ENCODE data around the gene NCS1. TPM values are rescaled to one million over a fixed set of nuclear protein-coding genes. Genes with fewer than 3 reads are reported as not detected.
A peak's percentile ranks its signal among the peaks of the same experiment; 100 is the strongest.

The NCS1 gene
- total RNA-seq, 1 experiment from 2014 or later: 49.5 TPM

GRCh38 chr9:130175355-130175754 is 3.2 kb downstream of the NCS1 start:
- DNase-seq (ENCODE audit: low read depth): no peak

- DNase-seq (ENCODE audit: low read depth): no peak
Measured at GRCh38 chr9:130176760-130177159, 4.6 kb downstream of the NCS1 start.

GRCh38 chr9:130177898-130178805 is 5.9 kb downstream of the NCS1 start:
- peak; percentile 55 for DNase-seq (ENCODE audit: low read depth)

- no peak for DNase-seq (ENCODE audit: low read depth)
Measured at GRCh38 chr9:130179331-130179907, 7.2 kb downstream of the NCS1 start.

GRCh38 chr9:130180516-130180915 is 8.3 kb downstream of the NCS1 start:
- no peak for DNase-seq (ENCODE audit: low read depth)

- no peak for DNase-seq (ENCODE audit: low read depth)
Measured at GRCh38 chr9:130181678-130182380, 9.6 kb downstream of the NCS1 start.

GRCh38 chr9:130182381-130182909 is 10.2 kb downstream of the NCS1 start:
- peak; percentile 57 for DNase-seq (ENCODE audit: low read depth)

- peak; percentile 95 for DNase-seq (ENCODE audit: low read depth)
Measured at GRCh38 chr9:130183133-130183762, 11.0 kb downstream of the NCS1 start.

- no peak for DNase-seq (ENCODE audit: low read depth)
Measured at GRCh38 chr9:130185017-130185416, 12.8 kb downstream of the NCS1 start.

- no peak for DNase-seq (ENCODE audit: low read depth)
Measured at GRCh38 chr9:130185490-130186031, 13.4 kb downstream of the NCS1 start.

GRCh38 chr9:130186051-130186450 is 13.8 kb downstream of the NCS1 start:
- no peak for DNase-seq (ENCODE audit: low read depth)

GRCh38 chr9:130186839-130187522 is 14.8 kb downstream of the NCS1 start:
- DNase-seq (ENCODE audit: low read depth): peak; percentile 87

- no peak for DNase-seq (ENCODE audit: low read depth)
Measured at GRCh38 chr9:130187523-130187846, 15.3 kb downstream of the NCS1 start.

GRCh38 chr9:130188860-130189481 is 16.8 kb downstream of the NCS1 start:
- DNase-seq (ENCODE audit: low read depth): no peak

GRCh38 chr9:130189840-130190239 is 17.6 kb downstream of the NCS1 start:
- peak; percentile 59 for DNase-seq (ENCODE audit: low read depth)

GRCh38 chr9:130191068-130191748 is 19.0 kb downstream of the NCS1 start:
- DNase-seq (ENCODE audit: low read depth): no peak

- DNase-seq (ENCODE audit: low read depth): no peak
Measured at GRCh38 chr9:130191749-130192120, 19.5 kb downstream of the NCS1 start.

GRCh38 chr9:130192382-130192999 is 20.3 kb downstream of the NCS1 start:
- no peak for DNase-seq (ENCODE audit: low read depth)

- no peak for DNase-seq (ENCODE audit: low read depth)
Measured at GRCh38 chr9:130193103-130193502, 20.9 kb downstream of the NCS1 start.

Measured in M059J (cell line).